MCF 10A (cell line): ENCODE data around the gene CACNA2D4. TPM values are rescaled to one million over a fixed set of nuclear protein-coding genes. Genes with fewer than 3 reads are reported as not detected.

Experiments
- BruUV-seq: library from RNA; stranded (reverse); fragments of 400-500 nt; replicated peaks from 2 replicates; lab custom pipeline; 2021; lab: Mats Ljungman, UMichigan
- CTCF ChIA-PET: fragments of 300-600 bp; sonication (Branson Sonifier 250); formaldehyde crosslinking; extraction: SDS; loops from one replicate; lab custom pipeline; 2021; ENCODE audit warnings: antibody characterized with exemption, inconsistent platforms; lab: Yijun Ruan, JAX
- POLR2A ChIA-PET: fragments of 300-600, 350-650 bp; sonication (Branson Sonifier 250); formaldehyde crosslinking; extraction: SDS; loops from one replicate; lab custom pipeline; 2020; ENCODE audit warnings: antibody characterized with exemption, inconsistent platforms; lab: Yijun Ruan, JAX
- DNase-seq: peaks from one replicate; pipeline ENCODE4 v3.0.0-alpha.2; 2018; ENCODE audit not compliant: unreplicated experiment
- H3K27ac Mint-ChIP-seq: one replicate; pipeline ENCODE4 v1.8.0; 2022; ENCODE audit warnings: mild to moderate bottlenecking, low read depth, mixed read lengths; ENCODE audit not compliant: unreplicated experiment
- H3K27me3 Mint-ChIP-seq: one replicate; pipeline ENCODE4 v1.8.0; 2022; ENCODE audit warnings: mixed read lengths; ENCODE audit not compliant: insufficient read depth, unreplicated experiment
- H3K36me3 Mint-ChIP-seq: one replicate; pipeline ENCODE4 v1.8.0; 2022; ENCODE audit warnings: mild to moderate bottlenecking, moderate library complexity, mixed read lengths; ENCODE audit not compliant: insufficient read depth, unreplicated experiment
- H3K4me1 Mint-ChIP-seq: one replicate; pipeline ENCODE4 v1.8.0; 2022; ENCODE audit warnings: mixed read lengths; ENCODE audit not compliant: insufficient read depth, unreplicated experiment
- H3K4me3 Mint-ChIP-seq: one replicate; pipeline ENCODE4 v1.8.0; 2022; ENCODE audit warnings: mild to moderate bottlenecking, moderate library complexity, mixed read lengths; ENCODE audit not compliant: unreplicated experiment
- H3K9me3 Mint-ChIP-seq: one replicate; pipeline ENCODE4 v1.8.0; 2022; ENCODE audit warnings: mixed read lengths; ENCODE audit not compliant: unreplicated experiment
- intact Hi-C: fragments of 100-400 bp; cut with micrococcal nuclease; formaldehyde crosslinking; loops from 2 replicates; pipeline ENCODE4 v1.14.1; 2022
- total RNA-seq: library from RNA; stranded (reverse); gene quantifications from 2 replicates; pipeline ENCODE4 v1.2.3, GENCODE V29; 2022
- TF ChIP-seq, protein P1 (sequence below): fragments of 200-600 bp; IDR thresholded peaks from one replicate; pipeline ENCODE4 v1.8.0; 2022; ENCODE audit warnings: antibody characterized with exemption, mild to moderate bottlenecking; ENCODE audit not compliant: unreplicated experiment

Gene CACNA2D4
- total RNA-seq, 1 experiment from 2014 or later = not detected

- BruUV-seq = no TSS peak
- TF ChIP-seq, protein P1, sequence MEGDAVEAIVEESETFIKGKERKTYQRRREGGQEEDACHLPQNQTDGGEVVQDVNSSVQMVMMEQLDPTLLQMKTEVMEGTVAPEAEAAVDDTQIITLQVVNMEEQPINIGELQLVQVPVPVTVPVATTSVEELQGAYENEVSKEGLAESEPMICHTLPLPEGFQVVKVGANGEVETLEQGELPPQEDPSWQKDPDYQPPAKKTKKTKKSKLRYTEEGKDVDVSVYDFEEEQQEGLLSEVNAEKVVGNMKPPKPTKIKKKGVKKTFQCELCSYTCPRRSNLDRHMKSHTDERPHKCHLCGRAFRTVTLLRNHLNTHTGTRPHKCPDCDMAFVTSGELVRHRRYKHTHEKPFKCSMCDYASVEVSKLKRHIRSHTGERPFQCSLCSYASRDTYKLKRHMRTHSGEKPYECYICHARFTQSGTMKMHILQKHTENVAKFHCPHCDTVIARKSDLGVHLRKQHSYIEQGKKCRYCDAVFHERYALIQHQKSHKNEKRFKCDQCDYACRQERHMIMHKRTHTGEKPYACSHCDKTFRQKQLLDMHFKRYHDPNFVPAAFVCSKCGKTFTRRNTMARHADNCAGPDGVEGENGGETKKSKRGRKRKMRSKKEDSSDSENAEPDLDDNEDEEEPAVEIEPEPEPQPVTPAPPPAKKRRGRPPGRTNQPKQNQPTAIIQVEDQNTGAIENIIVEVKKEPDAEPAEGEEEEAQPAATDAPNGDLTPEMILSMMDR = no peak
- Mint-ChIP-seq H3K9me3 (no peaks in the 10 kb centered on the region), H3K27me3 (peaks cover 68% of the 10 kb centered on the region), H3K4me1 (no peaks in the 10 kb centered on the region), H3K27ac (no peak overlapping the region), H3K36me3 (no peaks in the 10 kb centered on the region), H3K4me3 (no peak overlapping the region)
- ChIA-PET CTCF (interaction anchor here (0.6 kb wide), 1 partner anchor 559 kb away, joined by 3 read pairs; no protein-coding TSS in a partner anchor), POLR2A (interaction anchor here (0.7 kb wide), 1 partner anchor 9 kb away, joined by 3 read pairs; no protein-coding TSS in a partner anchor)
- intact Hi-C loops = no loop called here
- DNase-seq = no peak
Measured at GRCh38 chr12:1878214-1878613, 40.2 kb downstream of the CACNA2D4 start.

DNA sequence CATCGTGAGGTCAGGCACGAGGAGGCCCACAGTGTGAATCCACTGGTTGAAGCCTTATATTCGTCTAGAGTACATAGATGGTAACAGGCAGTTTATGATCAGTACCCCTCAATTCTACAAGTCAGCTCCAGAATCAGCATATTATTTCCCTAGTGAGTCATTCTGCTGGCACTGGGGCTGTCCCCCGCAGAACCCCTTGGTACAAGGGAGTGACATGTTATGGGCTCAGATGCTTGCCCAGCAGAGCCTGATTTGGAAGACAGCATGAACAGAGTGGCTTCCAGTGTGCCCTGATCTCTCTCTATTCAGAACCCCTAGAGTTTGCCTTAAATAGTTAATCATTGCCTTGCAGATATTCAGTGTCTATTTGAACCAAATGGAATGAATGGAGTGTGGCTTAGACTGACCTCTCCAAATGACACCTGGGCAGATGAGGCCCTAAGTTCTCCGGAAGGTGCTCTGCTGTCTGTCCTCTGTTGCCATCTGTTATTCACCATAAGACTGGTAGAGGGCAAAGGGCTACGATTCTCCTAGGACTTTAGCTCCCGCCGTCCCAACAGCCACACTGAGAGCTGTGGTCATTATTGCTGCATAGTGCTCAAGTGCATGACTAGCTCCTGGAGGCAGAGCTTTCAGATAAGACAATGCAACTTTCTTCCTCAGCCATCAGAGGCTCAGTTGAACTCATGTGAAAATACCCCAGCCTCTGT is 41.1 kb downstream of the CACNA2D4 start:
- Mint-ChIP-seq H3K27ac (no peak overlapping the region), H3K9me3 (no peaks in the 10 kb centered on the region), H3K27me3 (peaks cover 65% of the 10 kb centered on the region), H3K36me3 (no peaks in the 10 kb centered on the region), H3K4me1 (no peaks in the 10 kb centered on the region), H3K4me3 (no peak overlapping the region)
- intact Hi-C loops = no loop called here
- BruUV-seq = no TSS peak
- ChIA-PET CTCF (interaction anchor here (0.7 kb wide), 1 partner anchor 63 kb away, joined by 3 read pairs; no protein-coding TSS in a partner anchor), POLR2A (no interaction called here)
- TF ChIP-seq, protein P1 = no peak
- no peak for DNase-seq

DNA sequence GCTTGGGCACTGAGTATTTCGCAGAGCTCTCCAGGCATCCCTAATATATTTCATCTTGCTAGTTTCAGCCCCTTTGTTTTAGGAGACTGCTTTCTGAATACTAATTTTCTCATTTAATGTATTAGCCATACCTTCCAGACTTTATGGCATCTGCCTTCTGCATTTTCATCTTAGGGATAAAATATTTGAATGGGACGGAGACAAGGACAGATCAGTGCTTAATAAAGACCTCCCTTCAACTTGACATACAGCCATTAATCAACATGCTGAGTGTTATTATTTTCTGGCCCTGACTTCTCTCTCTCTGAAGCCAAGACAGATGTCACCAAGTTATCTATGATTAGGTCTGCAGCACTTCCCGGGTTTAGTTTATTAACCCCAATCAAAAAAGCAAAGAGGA is 42.4 kb downstream of the CACNA2D4 start:
- Mint-ChIP-seq H3K36me3 (no peaks in the 10 kb centered on the region), H3K27ac (no peak overlapping the region), H3K9me3 (no peaks in the 10 kb centered on the region), H3K27me3 (peaks cover 60% of the 10 kb centered on the region), H3K4me3 (no peak overlapping the region), H3K4me1 (no peaks in the 10 kb centered on the region)
- BruUV-seq = no TSS peak
- CTCF ChIA-PET = interaction anchor here (0.5 kb wide), 1 partner anchor 129 kb away, joined by 3 read pairs; no protein-coding TSS in a partner anchor
- POLR2A ChIA-PET = no interaction called here
- intact Hi-C loops = no loop called here
- DNase-seq = no peak
- TF ChIP-seq, protein P1 = no peak

GRCh38 chr12:1875608-1876007 is 42.8 kb downstream of the CACNA2D4 start:
- Mint-ChIP-seq H3K4me1 (no peaks in the 10 kb centered on the region), H3K9me3 (no peaks in the 10 kb centered on the region), H3K27me3 (peaks cover 59% of the 10 kb centered on the region), H3K4me3 (no peak overlapping the region), H3K27ac (no peak overlapping the region), H3K36me3 (no peaks in the 10 kb centered on the region)
- BruUV-seq = no TSS peak
- no peak for DNase-seq
- intact Hi-C loops = no loop called here
- ChIA-PET CTCF (interaction anchor here (0.6 to 2.1 kb wide), 2 partner anchors 64 to 876 kb away, joined by 3 to 8 read pairs; no protein-coding TSS in a partner anchor), POLR2A (no interaction called here)
- TF ChIP-seq, protein P1 = no peak
